ENCODE measurements around the gene RAMP1. TPM values are rescaled to one million over a fixed set of nuclear protein-coding genes. Genes with fewer than 3 reads are reported as not detected.

RAMP1 gene
- total and polyA plus RNA-seq, 9 of the 15 experiments (the other 6 are each of a cell fraction or from before 2014, with no cell fraction given), result 0.72 to 0.77 TPM; not detected in 7

- TF ChIP-seq FOXA1 (IDR thresholded peaks at IDR 0.05; ENCODE audit: borderline replicate concordance) (no peak), ZNF316 (IDR thresholded peaks at IDR 0.05) (peak; percentile 48), TRIM24 (IDR thresholded peaks at IDR 0.05) (0 out of 4 replicates have a peak, but pooled peaks of 1 of the 2 experiments have one; percentile 41), ZEB2 (IDR thresholded peaks at IDR 0.05) (peak; percentile 79), TRIM28 (IDR thresholded peaks at IDR 0.05) (0 out of 2 replicates have a peak, but pooled peaks have one; percentile 20), CEBPG (CRISPR knock-in tag; IDR thresholded peaks at IDR 0.05) (peak; percentile 50; the same call in 1 of the 2 replicates), CEBPG (tag; conservative IDR thresholded peaks at IDR 0.05 in 1 of 2, IDR thresholded peaks at IDR 0.05 in 1 of 2) (peak; percentile 15 to 56; a peak in 3 of 4 replicates), ZBTB9 (CRISPR knock-in tag; IDR thresholded peaks at IDR 0.05) (no peak), NR2C2 (CRISPR knock-in tag; IDR thresholded peaks at IDR 0.05) (no peak), NR2C2 (tag; IDR thresholded peaks at IDR 0.05) (no peak), GABPB1 (CRISPR knock-in tag; IDR thresholded peaks at IDR 0.05) (no peak), ZNF699 (CRISPR knock-in tag; IDR thresholded peaks at IDR 0.05; ENCODE audit: insufficient replicate concordance) (no peak), TAF1 (IDR thresholded peaks at IDR 0.05; ENCODE audit: control insufficient read depth, extremely low read depth, insufficient read depth, low read length, severe bottlenecking) (no peak)
These were observed 76.5 kb downstream of the RAMP1 start (continued) for GRCh38 chr2:237935740-237936452.
